GM12891 (cell line): Measurements from ENCODE around the gene QRICH1.

ENCODE experiments used
- DNase-seq: peaks from one replicate; pipeline ENCODE4 v3.0.0; 2011; ENCODE audit warnings: low spot score; ENCODE audit not compliant: insufficient read length
- FAIRE-seq: peaks from 2 replicates; lab custom pipeline; 2011; peaks lifted over from hg19 to GRCh38; lab: Jason Lieb, UNC
- PAX5 ChIP-seq: IDR thresholded peaks from 2 replicates; pipeline ENCODE4 v1.6.1; 2011; ENCODE audit warnings: low read length, moderate library complexity, mild to moderate bottlenecking; ENCODE audit not compliant: insufficient read depth, severe bottlenecking
- POLR2A ChIP-seq: IDR thresholded peaks from 2 replicates; pipeline ENCODE4 v1.6.1; 2011; ENCODE audit warnings: low read depth, low read length, control low read depth
- POLR2AphosphoS5 ChIP-seq: IDR thresholded peaks from 2 replicates; pipeline ENCODE4 v1.6.1; 2011; ENCODE audit warnings: low read depth, low read length, control low read depth
- POU2F2 ChIP-seq: IDR thresholded peaks from 2 replicates; pipeline ENCODE4 v1.6.1; 2011; ENCODE audit warnings: low read depth, mild to moderate bottlenecking, control low read depth, low read length, moderate library complexity
- SPI1 ChIP-seq: IDR thresholded peaks from 2 replicates; pipeline ENCODE4 v1.6.1; 2011; ENCODE audit warnings: low read depth, low read length, control low read depth
- TAF1 ChIP-seq: IDR thresholded peaks from 2 replicates; pipeline ENCODE4 v1.6.1; 2011; ENCODE audit warnings: low read depth, low read length, control low read depth

QRICH1 gene

DNA sequence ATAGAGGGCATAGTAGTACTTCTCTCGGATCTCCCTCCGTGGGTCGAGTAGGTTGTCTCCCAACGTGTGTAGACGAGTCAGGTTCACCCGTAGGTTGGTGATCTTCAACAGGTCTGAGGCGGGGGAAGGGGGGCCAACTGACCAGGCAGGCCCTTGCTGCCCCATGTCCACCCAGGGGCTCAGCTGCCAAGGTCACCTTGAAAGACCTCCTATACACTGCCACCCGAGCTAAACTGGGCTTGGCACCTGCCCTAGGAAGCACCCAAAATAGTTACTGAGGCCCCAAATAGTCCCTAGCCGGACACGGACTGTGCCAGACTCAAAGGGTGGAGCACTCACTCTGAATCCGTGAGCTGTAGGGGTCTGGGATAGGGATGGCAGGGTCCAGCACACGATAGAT is 37.2 kb upstream of the QRICH1 start:
- TF ChIP-seq POLR2A (no peak), SPI1 (no peak), TAF1 (no peak), POU2F2 (no peak), POLR2AphosphoS5 (no peak), PAX5 (no peak)
- FAIRE-seq (no peak), DNase-seq (no peak)

DNA sequence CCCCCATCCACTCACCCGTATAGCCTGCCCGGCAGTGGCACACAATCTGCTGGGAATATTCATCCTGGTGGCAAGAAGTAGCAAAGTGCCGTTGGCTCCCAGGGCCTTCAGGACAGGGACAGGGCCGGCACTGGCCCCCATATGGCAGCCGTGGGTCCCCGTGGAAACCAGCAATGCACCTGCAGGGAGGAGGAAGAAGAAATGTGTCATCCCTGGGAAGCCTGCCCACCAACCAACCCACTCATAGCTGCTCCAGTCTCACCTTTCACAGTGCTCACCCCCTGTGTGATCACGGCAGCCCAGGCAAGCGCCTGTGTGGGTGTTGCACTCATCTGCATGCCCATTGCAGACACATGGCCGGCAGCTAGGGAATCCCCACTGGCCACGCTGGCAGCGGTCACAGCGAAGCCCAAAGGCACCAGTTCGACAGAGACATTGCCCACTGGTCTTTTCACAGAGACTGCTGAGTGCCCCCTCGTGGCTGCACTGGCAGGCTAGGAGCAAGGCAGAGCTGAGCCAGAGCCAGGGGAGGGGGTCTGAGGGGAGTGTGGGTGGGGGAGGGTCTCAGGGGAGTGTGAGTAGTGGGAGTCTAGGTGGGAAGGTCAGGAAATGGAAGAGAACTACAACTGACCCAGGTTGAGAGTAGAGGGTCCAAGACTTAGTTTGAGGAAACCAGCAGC is 31.3 kb upstream of the QRICH1 start:
- DNase-seq (no peak), FAIRE-seq (no peak)
- TF ChIP-seq POLR2AphosphoS5 = no peak

DNA sequence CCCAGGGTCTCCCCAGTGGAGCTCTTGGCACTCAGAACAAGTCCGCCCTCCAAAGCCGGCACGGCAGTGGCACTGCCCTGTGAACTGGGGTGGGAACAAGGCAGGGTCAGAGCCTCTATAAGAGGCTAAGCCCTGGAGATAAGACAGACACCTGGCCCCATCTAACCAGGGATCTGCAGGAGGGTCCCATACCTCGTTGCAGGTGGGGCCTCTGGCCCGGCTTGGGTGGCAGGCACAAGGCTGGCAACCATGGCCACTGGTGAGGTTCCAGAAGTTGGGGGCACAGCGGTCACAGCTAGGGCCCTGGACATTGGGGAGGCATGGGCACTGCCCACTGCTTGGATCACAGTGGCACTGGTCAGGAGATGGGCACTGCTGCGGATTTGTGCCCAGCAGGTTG is 30.3 kb upstream of the QRICH1 start:
- FAIRE-seq = no peak
- no peak for DNase-seq
- no peak for TF ChIP-seq SPI1
- no peak for TF ChIP-seq POU2F2
- TF ChIP-seq POLR2AphosphoS5 = no peak
- no peak for TF ChIP-seq POLR2A
- TF ChIP-seq PAX5 = no peak
- no peak for TF ChIP-seq TAF1

DNA sequence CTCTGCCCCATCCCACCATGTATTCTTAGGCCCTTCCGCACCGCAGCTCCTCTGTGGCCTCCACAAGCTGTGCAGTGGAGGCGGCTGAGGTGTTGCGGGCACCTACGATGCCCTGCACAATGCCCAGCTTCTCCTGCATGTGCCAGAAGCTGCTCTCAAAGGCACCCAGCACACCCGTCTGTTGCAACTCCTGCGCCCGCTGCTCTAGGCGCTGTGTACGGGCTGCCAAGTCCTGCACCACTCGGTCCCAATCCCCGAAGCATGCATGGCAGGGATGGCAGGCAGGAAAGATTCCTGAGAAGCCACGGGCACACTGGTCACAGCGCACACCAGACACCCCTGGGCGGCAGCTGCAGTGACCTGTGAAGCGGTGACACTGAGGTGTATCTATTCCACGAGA is 29.8 kb upstream of the QRICH1 start:
- no peak for FAIRE-seq
- no peak for DNase-seq
- TF ChIP-seq SPI1 (no peak), PAX5 (no peak), TAF1 (no peak), POU2F2 (no peak), POLR2AphosphoS5 (no peak), POLR2A (no peak)

DNA sequence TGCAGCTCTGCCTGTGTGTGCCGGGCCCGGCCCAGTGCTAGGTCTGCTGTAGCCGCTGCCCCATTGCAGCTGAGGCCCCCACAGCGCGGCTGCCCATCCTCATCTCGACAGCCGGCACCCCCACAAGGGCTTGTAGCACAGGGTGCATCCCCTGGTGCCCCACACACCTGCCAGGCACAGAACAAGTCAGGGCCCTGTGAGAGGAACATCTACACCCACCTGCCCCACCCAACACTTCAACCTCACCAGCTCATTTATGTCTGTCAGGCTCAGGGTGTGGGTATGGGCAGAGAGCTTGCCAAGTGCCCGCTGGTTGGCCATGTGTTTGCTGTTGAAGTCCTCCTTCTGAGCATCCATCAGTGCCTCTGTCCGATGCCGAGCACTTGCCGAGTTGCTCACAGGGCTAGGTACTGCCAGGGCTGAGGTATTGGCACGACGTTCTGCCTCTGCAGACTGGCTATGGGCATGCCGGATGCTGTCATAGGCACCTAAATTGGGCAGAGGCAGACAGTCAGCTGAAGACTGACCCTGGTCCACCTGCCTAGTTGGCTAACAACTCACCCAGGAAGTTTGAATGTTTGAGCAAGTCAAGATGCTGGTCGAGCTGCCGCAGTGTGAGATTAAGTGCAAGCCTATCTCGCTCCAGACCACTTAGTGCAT is 29.1 kb upstream of the QRICH1 start:
- DNase-seq (no peak), FAIRE-seq (no peak)
- TF ChIP-seq TAF1 = no peak

DNA sequence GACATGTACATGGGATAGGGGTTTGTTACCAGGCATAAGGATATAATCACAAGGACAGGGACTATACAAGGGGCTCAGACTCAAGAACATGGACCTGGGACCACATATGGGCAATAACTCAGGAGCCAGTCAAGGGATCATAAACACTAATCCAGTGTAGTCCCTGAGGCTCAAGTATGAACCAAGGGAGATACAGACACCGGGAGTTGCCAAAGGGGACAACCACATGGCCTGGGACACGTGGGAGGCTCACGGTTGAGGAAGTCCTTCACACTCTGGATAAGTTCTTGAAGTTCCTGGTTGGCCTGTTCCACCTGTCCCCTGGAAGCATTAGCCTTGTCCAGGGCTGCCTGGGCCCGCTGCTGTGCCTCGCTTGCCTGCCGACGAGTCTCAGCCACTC is 28.6 kb upstream of the QRICH1 start:
- TF ChIP-seq PAX5 (no peak), POU2F2 (no peak), SPI1 (no peak), POLR2A (no peak), TAF1 (no peak), POLR2AphosphoS5 (no peak)
- FAIRE-seq (no peak), DNase-seq (no peak)

DNA sequence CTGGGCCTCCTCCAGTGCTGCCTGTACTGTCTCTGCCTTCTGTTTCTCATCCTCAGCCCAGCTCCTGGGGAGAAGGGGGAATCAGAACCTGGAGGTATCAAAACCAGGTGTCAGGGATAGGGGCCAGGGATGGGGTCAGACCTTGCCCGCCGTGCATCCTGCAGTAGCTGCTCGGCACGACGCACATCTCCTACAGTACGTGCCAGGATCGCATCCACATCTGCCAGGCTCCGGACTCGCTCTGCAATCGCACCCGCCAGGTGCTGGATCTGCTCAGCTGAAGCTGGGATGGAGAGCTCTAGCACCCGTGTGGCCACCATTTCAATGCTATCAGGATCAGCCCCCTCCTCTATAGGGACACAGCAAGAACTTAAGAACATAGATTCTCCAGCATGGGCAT is 28.2 kb upstream of the QRICH1 start:
- DNase-seq (no peak), FAIRE-seq (no peak)
- no peak for TF ChIP-seq TAF1
- no peak for TF ChIP-seq POU2F2
- TF ChIP-seq POLR2A = no peak
- TF ChIP-seq SPI1 = no peak
- TF ChIP-seq POLR2AphosphoS5 = no peak
- no peak for TF ChIP-seq PAX5

DNA sequence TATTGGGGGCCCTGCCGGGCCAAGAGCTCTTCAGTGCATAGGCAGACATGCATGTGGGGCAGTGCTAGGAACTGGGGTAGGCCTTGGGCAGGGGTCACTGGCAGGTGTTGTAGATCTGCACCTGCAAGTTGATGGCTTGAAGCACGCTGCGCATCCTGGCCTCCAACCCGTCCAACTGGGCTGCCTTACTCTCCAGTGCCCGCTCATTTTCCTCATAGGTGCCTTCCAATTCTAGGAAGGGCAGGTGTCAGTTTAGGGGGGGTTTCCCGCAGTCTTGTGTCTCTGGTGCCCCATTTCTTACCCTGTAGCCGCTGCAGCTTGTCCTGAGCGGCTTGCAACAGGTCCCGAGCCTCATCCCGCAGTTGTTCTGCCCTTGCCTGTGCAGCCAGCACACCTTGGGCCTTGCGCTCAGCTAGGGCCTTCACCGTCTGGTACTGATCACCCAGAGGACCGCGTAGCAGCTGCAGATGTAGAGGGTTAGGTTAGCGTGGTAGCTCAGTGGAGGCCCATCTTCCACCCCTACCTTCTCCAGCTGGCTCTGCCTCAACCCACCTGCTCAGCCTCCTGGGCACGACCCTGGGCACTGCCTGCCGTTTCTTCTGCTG is 27.4 kb upstream of the QRICH1 start:
- no peak for DNase-seq
- no peak for FAIRE-seq
- no peak for TF ChIP-seq PAX5
- no peak for TF ChIP-seq TAF1
- no peak for TF ChIP-seq POLR2A
- no peak for TF ChIP-seq POU2F2
- TF ChIP-seq POLR2AphosphoS5 = no peak
- TF ChIP-seq SPI1 = no peak

DNA sequence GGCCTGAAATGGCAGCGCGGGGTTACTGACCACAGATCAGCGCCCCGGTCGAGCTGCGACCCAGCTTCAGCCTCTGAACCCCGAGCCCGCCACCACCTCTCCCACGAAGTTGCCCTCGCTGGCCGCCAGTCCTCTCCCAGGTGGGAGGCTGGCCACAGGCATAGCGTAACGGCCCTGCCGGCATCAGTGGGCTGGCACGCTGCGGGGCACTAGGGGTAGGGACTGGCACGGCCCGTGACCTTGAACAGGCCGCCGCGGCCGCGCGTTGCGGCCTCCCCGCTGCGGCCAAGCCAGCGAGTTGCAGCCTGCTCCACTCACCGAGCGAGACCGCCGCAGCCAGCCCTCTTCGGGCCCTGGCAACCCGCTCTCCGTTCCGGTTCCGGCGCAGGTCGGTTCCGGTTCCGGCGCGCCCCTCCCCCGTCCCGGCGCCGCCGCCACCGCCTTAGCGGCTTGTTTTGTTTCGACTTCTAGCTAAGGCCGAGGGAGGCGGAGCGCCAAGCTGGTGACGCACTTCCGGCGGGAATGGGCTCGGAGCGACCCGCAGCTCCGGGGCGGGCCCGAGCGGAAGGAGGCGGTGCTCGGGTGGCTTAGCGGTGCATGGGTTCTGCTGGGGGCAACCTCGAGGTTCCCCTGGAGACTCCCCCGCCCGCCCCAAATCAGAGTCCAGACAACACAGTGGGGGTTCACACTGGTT is 26.7 kb upstream of the QRICH1 start, which contains the start of gene USP19:
Gene USP19 (minus strand): TSS at position 386 of the 694 bp plus-strand sequence. CDS start 1,678 bp downstream, outside the sequence.
- peak; percentile 99 for FAIRE-seq
- TF ChIP-seq POLR2AphosphoS5 (peak; percentile 87), SPI1 (no peak), POLR2A (peak; percentile 86), POU2F2 (no peak), TAF1 (peak; percentile 56; the same call in 1 of the 2 replicates), PAX5 (peak; percentile 37)

More for the DNA sequence above, 26.7 kb upstream of the QRICH1 start, which contains the start of gene USP19:
- DNase-seq = peak; percentile 100
